Measurements from ENCODE around the gene CST7. TPM values are rescaled to one million over a fixed set of nuclear protein-coding genes. Genes with fewer than 3 reads are reported as not detected.

The CST7 gene
- total RNA-seq, 1 experiment from 2014 or later: not detected

- ChIA-PET CTCF (interaction anchor here (3.6 kb wide), 1 partner anchor 131 kb away, joined by 54 read pairs; no protein-coding TSS in a partner anchor), POLR2A (no interaction called here)
- TF ChIP-seq ATF2 (CRISPR knock-in tag; IDR thresholded peaks at IDR 0.05; ENCODE audit: borderline replicate concordance, low read depth) (no peak), ZNF671 (CRISPR knock-in tag; IDR thresholded peaks at IDR 0.05) (no peak), NFYB (CRISPR knock-in tag; conservative IDR thresholded peaks at IDR 0.05; ENCODE audit: low read depth) (no peak), USF2 (CRISPR knock-in tag; IDR thresholded peaks at IDR 0.05) (no peak), ELF4 (CRISPR knock-in tag; IDR thresholded peaks at IDR 0.05; ENCODE audit: low read depth) (no peak), ZNF121 (CRISPR knock-in tag; IDR thresholded peaks at IDR 0.05) (no peak), E2F5 (CRISPR knock-in tag; IDR thresholded peaks at IDR 0.05) (no peak), MAX (CRISPR knock-in tag; IDR thresholded peaks at IDR 0.05) (no peak), NR1H2 (CRISPR knock-in tag; IDR thresholded peaks at IDR 0.05) (no peak), E2F1 (CRISPR knock-in tag; IDR thresholded peaks at IDR 0.05) (no peak), AFF4 (CRISPR knock-in tag; IDR thresholded peaks at IDR 0.05; ENCODE audit: borderline replicate concordance) (no peak), HMGA2 (CRISPR knock-in tag; IDR thresholded peaks at IDR 0.05) (no peak), RORB (CRISPR knock-in tag; IDR thresholded peaks at IDR 0.05) (no peak), ZNF263 (CRISPR knock-in tag; IDR thresholded peaks at IDR 0.05; ENCODE audit: low read depth) (no peak)
- Mint-ChIP-seq H3K27ac (no peak overlapping the region), H3K36me3 (peaks cover 5% of the 10 kb centered on the region), H3K4me1 (peaks cover 28% of the 10 kb centered on the region), H3K4me3 (no peak overlapping the region), H3K27me3 (ENCODE audit: low read depth) (no peaks in the 10 kb centered on the region; the same call in 1 of the 2 replicates), H3K9me3 (peaks cover 11% of the 10 kb centered on the region)
- no peak for DNase-seq (ENCODE audit: low spot score)
- no peak for ATAC-seq
These were observed 33.2 kb upstream of the CST7 start for GRCh38 chr20:24915892-24916291.

- Mint-ChIP-seq H3K27ac (no peak overlapping the region), H3K4me3 (no peak overlapping the region), H3K27me3 (ENCODE audit: low read depth) (peaks cover 2% of the 10 kb centered on the region; the same call in 1 of the 2 replicates), H3K9me3 (peaks cover 16% of the 10 kb centered on the region), H3K36me3 (peaks cover 10% of the 10 kb centered on the region), H3K4me1 (peaks cover 23% of the 10 kb centered on the region)
- ATAC-seq (no peak), DNase-seq (ENCODE audit: low spot score) (no peak)
- ChIA-PET CTCF (interaction anchor here (3.6 kb wide), 1 partner anchor 132 kb away, joined by 54 read pairs; no protein-coding TSS in a partner anchor), POLR2A (no interaction called here)
- TF ChIP-seq ZNF317 (CRISPR knock-in tag; IDR thresholded peaks at IDR 0.05; ENCODE audit: borderline replicate concordance, low read depth) (no peak), ZNF281 (CRISPR knock-in tag; IDR thresholded peaks at IDR 0.05) (no peak), PREB (CRISPR knock-in tag; IDR thresholded peaks at IDR 0.05; ENCODE audit: borderline replicate concordance) (no peak), NR3C1 (CRISPR knock-in tag; conservative IDR thresholded peaks at IDR 0.05; ENCODE audit: low read depth) (no peak), ATF2 (CRISPR knock-in tag; IDR thresholded peaks at IDR 0.05; ENCODE audit: borderline replicate concordance, low read depth) (no peak), FOXP1 (CRISPR knock-in tag; IDR thresholded peaks at IDR 0.05; ENCODE audit: borderline replicate concordance) (no peak), NFATC4 (CRISPR knock-in tag; IDR thresholded peaks at IDR 0.05) (no peak), CBFB (CRISPR knock-in tag; IDR thresholded peaks at IDR 0.05; ENCODE audit: low read depth) (no peak)
These were observed 32.7 kb upstream of the CST7 start for GRCh38 chr20:24916412-24916811.
